ENCODE results near the gene C2orf69. TPM values are rescaled to one million over a fixed set of nuclear protein-coding genes. Genes with fewer than 3 reads are reported as not detected.

The C2orf69 gene
- total and polyA plus RNA-seq, 2 of the 13 experiments (the other 11 are each of a cell fraction or from before 2014, with no cell fraction given), result 4.8 to 19.3 TPM

DNA sequence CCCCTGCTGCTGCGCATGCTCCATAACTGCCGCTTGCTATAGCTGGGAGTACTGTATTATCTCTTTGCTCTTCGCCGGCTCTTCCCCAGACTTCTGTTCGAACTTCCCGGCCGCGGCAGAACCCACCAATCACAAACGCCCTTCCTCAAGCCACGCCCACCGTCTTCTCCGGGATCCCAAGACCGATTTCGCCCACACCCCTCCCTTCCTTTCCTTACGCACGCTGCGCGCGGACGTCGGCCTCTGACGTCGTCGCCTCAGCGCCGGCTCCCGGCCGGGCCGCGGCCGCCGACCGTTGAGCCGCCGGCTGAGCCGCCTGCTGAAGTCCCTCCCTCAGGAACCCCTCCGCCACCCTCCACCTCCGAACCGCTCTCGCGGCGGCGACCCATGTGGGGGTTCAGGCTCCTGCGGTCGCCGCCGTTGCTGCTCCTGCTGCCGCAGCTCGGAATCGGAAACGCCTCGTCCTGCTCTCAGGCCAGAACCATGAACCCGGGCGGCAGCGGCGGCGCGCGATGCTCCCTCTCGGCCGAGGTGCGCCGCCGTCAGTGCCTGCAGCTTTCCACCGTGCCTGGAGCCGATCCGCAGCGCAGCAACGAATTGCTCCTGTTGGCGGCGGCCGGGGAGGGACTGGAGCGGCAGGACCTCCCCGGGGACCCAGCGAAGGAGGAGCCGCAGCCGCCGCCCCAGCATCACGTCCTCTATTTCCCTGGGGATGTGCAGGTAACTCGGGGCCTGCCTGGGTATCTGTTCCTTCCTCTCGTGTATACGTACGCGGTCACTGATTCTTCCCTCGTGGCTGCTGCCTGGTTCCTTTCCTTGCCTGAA is at the start of gene C2orf69 (continued):
- TF ChIP-seq, protein P1, sequence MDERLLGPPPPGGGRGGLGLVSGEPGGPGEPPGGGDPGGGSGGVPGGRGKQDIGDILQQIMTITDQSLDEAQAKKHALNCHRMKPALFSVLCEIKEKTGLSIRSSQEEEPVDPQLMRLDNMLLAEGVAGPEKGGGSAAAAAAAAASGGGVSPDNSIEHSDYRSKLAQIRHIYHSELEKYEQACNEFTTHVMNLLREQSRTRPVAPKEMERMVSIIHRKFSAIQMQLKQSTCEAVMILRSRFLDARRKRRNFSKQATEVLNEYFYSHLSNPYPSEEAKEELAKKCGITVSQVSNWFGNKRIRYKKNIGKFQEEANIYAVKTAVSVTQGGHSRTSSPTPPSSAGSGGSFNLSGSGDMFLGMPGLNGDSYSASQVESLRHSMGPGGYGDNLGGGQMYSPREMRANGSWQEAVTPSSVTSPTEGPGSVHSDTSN (CRISPR knock-in tag; IDR thresholded peaks at IDR 0.05), result no peak
- peak; percentile 98 for TF ChIP-seq HNRNPK (IDR thresholded peaks at IDR 0.05; ENCODE audit: low read depth, low read length, poor library complexity, severe bottlenecking)
- peak; percentile 79 for TF ChIP-seq SRSF1 (optimal IDR thresholded peaks at IDR 0.05; ENCODE audit: low read depth, low read length)
- peak; percentile 98 for TF ChIP-seq ZNF776 (CRISPR knock-in tag; IDR thresholded peaks at IDR 0.05)
- peak; percentile 65; the same call in 1 of the 2 replicates for TF ChIP-seq ZNF737 (CRISPR knock-in tag; IDR thresholded peaks at IDR 0.05; ENCODE audit: borderline replicate concordance)
- 0 out of 2 replicates have a peak, but pooled peaks have one; percentile 46 for TF ChIP-seq ZNF225 (CRISPR knock-in tag; IDR thresholded peaks at IDR 0.05)
- TF ChIP-seq CAMTA2 (CRISPR knock-in tag; IDR thresholded peaks at IDR 0.05; ENCODE audit: borderline replicate concordance), result peak; percentile 91
- peak; percentile 77 for TF ChIP-seq KAT8 (CRISPR knock-in tag; IDR thresholded peaks at IDR 0.05)
- TF ChIP-seq RXRB (CRISPR knock-in tag; IDR thresholded peaks at IDR 0.05; ENCODE audit: borderline replicate concordance), result peak; percentile 38; the same call in 1 of the 2 replicates
- TF ChIP-seq ZNF816 (CRISPR knock-in tag; IDR thresholded peaks at IDR 0.05; ENCODE audit: borderline replicate concordance), result peak; percentile 88
- no peak for TF ChIP-seq SRSF9 (IDR thresholded peaks at IDR 0.05; ENCODE audit: borderline replicate concordance, insufficient read depth, low read depth, low read length, poor library complexity, severe bottlenecking)
- no peak for TF ChIP-seq ZNF775 (CRISPR knock-in tag; IDR thresholded peaks at IDR 0.05; ENCODE audit: borderline replicate concordance)
- TF ChIP-seq ZNF614 (CRISPR knock-in tag; IDR thresholded peaks at IDR 0.05; ENCODE audit: borderline replicate concordance), result no peak
- TF ChIP-seq, protein P2, sequence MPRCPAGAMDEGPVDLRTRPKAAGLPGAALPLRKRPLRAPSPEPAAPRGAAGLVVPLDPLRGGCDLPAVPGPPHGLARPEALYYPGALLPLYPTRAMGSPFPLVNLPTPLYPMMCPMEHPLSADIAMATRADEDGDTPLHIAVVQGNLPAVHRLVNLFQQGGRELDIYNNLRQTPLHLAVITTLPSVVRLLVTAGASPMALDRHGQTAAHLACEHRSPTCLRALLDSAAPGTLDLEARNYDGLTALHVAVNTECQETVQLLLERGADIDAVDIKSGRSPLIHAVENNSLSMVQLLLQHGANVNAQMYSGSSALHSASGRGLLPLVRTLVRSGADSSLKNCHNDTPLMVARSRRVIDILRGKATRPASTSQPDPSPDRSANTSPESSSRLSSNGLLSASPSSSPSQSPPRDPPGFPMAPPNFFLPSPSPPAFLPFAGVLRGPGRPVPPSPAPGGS (CRISPR knock-in tag; IDR thresholded peaks at IDR 0.05), result peak; percentile 74; the same call in 1 of the 2 replicates
- TF ChIP-seq NR3C1 (CRISPR knock-in tag; IDR thresholded peaks at IDR 0.05), result no peak
- TF ChIP-seq NFE2 (CRISPR knock-in tag; IDR thresholded peaks at IDR 0.05), result no peak
- TF ChIP-seq, protein P3, sequence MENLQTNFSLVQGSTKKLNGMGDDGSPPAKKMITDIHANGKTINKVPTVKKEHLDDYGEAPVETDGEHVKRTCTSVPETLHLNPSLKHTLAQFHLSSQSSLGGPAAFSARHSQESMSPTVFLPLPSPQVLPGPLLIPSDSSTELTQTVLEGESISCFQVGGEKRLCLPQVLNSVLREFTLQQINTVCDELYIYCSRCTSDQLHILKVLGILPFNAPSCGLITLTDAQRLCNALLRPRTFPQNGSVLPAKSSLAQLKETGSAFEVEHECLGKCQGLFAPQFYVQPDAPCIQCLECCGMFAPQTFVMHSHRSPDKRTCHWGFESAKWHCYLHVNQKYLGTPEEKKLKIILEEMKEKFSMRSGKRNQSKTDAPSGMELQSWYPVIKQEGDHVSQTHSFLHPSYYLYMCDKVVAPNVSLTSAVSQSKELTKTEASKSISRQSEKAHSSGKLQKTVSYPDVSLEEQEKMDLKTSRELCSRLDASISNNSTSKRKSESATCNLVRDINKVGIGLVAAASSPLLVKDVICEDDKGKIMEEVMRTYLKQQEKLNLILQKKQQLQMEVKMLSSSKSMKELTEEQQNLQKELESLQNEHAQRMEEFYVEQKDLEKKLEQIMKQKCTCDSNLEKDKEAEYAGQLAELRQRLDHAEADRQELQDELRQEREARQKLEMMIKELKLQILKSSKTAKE (CRISPR knock-in tag; IDR thresholded peaks at IDR 0.05; ENCODE audit: borderline replicate concordance), result no peak; the same call in 1 of the 2 replicates
- TF ChIP-seq ERF (CRISPR knock-in tag; IDR thresholded peaks at IDR 0.05), result peak; percentile 81
- TF ChIP-seq ETV5 (CRISPR knock-in tag; IDR thresholded peaks at IDR 0.05; ENCODE audit: borderline replicate concordance), result no peak; the same call in 1 of the 2 replicates
- peak; percentile 98 for TF ChIP-seq TFDP1 (CRISPR knock-in tag; IDR thresholded peaks at IDR 0.05; ENCODE audit: borderline replicate concordance)
- TF ChIP-seq ZNF460 (CRISPR knock-in tag; IDR thresholded peaks at IDR 0.05; ENCODE audit: borderline replicate concordance), result no peak; the same call in 1 of the 2 replicates
- 0 out of 2 replicates have a peak, but pooled peaks have one; percentile 59 for TF ChIP-seq ZNF850 (CRISPR knock-in tag; conservative IDR thresholded peaks at IDR 0.05)
- 0 out of 2 replicates have a peak, but pooled peaks have one; percentile 41 for TF ChIP-seq ARNTL (CRISPR knock-in tag; IDR thresholded peaks at IDR 0.05)
- TF ChIP-seq GTF2F1 (IDR thresholded peaks at IDR 0.05; ENCODE audit: low read length), result no peak

Data from HepG2 (cell line).